Esophagus (tissue), 2 donors: Measurements from ENCODE around the gene REV1. TPM values are rescaled to one million over a fixed set of nuclear protein-coding genes. Genes with fewer than 3 reads are reported as not detected.

Experiments used
- H3K27ac ChIP-seq, 2 donors: one replicate each; pipeline ENCODE4 v1.5.1; 2013; ENCODE audit warnings: low read depth in 2 of 2, mild to moderate bottlenecking in 2 of 2, inconsistent platforms in 1 of 2, low read length in 1 of 2, moderate library complexity in 1 of 2
- H3K27me3 ChIP-seq, 2 donors: one replicate each; pipeline ENCODE4 v1.6.1; 2013; ENCODE audit warnings: low read length in 2 of 2, control low read depth in 1 of 2, mild to moderate bottlenecking in 1 of 2; ENCODE audit not compliant: insufficient read depth in 2 of 2, control insufficient read depth in 1 of 2
- H3K36me3 ChIP-seq, 2 donors: one replicate each; pipeline ENCODE4 v1.6.1; 2013; ENCODE audit warnings: low read length in 1 of 2; ENCODE audit not compliant: control insufficient read depth in 2 of 2, insufficient read depth in 2 of 2
- H3K4me1 ChIP-seq, 2 donors: one replicate each; pipeline ENCODE4 v1.6.1; 2013; ENCODE audit warnings: low read length in 1 of 2; ENCODE audit not compliant: control insufficient read depth in 2 of 2, insufficient read depth in 2 of 2
- H3K4me3 ChIP-seq, 2 donors: one replicate each; pipeline ENCODE4 v1.5.1; 2013; ENCODE audit warnings: low read length in 2 of 2, mild to moderate bottlenecking in 2 of 2, low read depth in 1 of 2, moderate library complexity in 1 of 2
- H3K9me3 ChIP-seq, 2 donors: one replicate each; pipeline ENCODE4 v1.6.1; 2013; ENCODE audit warnings: mild to moderate bottlenecking in 2 of 2, low read depth in 1 of 2, low read length in 1 of 2, moderate library complexity in 1 of 2; ENCODE audit not compliant: control insufficient read depth in 2 of 2, insufficient read depth in 1 of 2
- WGBS, 2 donors: extraction: QIAGEN DNeasy Blood & Tissue Kit; methylation state at CpG; one replicate each; pipeline ENCODE4 v1.1.7; 2013; 5-methylcytosine and 5-hydroxymethylcytosine counted together
- polyA plus RNA-seq, 2 donors: library from polyadenylated mRNA; stranded (reverse); fragments of 200-250 nt; gene quantifications; one replicate each; pipeline ENCODE4 v1.2.3, GENCODE V29; 2013
- donor health status: healthy with polysubstance abuse.
- donor health status: Bipolar disorder and iron deficiency.

REV1 gene
- polyA plus RNA-seq, 2 donors: 16.2 to 20.3 TPM

GRCh38 chr2:99401841-99402240 is 88.0 kb downstream of the REV1 start:
- H3K27me3 ChIP-seq: no peaks in the 10 kb centered on the region
- H3K4me3 ChIP-seq: no peak overlapping the region
- 69 to 78% methylated on average over 4 of the region's 4 CpGs for WGBS, 2 donors
- H3K27ac ChIP-seq: no peak overlapping the region
- H3K36me3 ChIP-seq: peaks cover 17 to 29% of the 10 kb centered on the region in 2 donors
- H3K9me3 ChIP-seq: no peaks in the 10 kb centered on the region
- peaks cover 0 to 3% of the 10 kb centered on the region in 2 donors for H3K4me1 ChIP-seq

GRCh38 chr2:99399795-99400194 is 90.0 kb downstream of the REV1 start:
- Histone ChIP-seq H3K27me3 (no peaks in the 10 kb centered on the region), H3K4me1 (peaks cover 0 to 3% of the 10 kb centered on the region in 2 donors), H3K27ac (no peak overlapping the region), H3K36me3 (peaks cover 11 to 22% of the 10 kb centered on the region in 2 donors), H3K4me3 (no peak overlapping the region), H3K9me3 (no peaks in the 10 kb centered on the region)
- WGBS, 2 donors: 81 to 87% methylated on average over 2 of the region's 2 CpGs

GRCh38 chr2:99399063-99399462 is 90.8 kb downstream of the REV1 start:
- Histone ChIP-seq H3K9me3 (no peaks in the 10 kb centered on the region), H3K4me3 (no peak overlapping the region), H3K36me3 (peaks cover 9 to 20% of the 10 kb centered on the region in 2 donors), H3K27me3 (no peaks in the 10 kb centered on the region), H3K4me1 (peaks cover 0 to 2% of the 10 kb centered on the region in 2 donors), H3K27ac (no peak overlapping the region)
- WGBS, 2 donors: 58 to 63% methylated on average over 5 of the region's 5 CpGs

GRCh38 chr2:99398303-99398702 is 91.5 kb downstream of the REV1 start:
- H3K4me1 ChIP-seq: no peaks in the 10 kb centered on the region
- no peaks in the 10 kb centered on the region for H3K27me3 ChIP-seq
- peaks cover 8 to 16% of the 10 kb centered on the region in 2 donors for H3K36me3 ChIP-seq
- no peak overlapping the region for H3K27ac ChIP-seq
- 93% methylated on average over 5 of the region's 5 CpGs for WGBS, 2 donors
- H3K9me3 ChIP-seq: no peaks in the 10 kb centered on the region
- H3K4me3 ChIP-seq: no peak overlapping the region

- no peak overlapping the region for H3K4me3 ChIP-seq
- H3K36me3 ChIP-seq: peaks cover 6 to 16% of the 10 kb centered on the region in 2 donors
- no peaks in the 10 kb centered on the region for H3K4me1 ChIP-seq
- no peak overlapping the region for H3K27ac ChIP-seq
- H3K27me3 ChIP-seq: no peaks in the 10 kb centered on the region
- WGBS, 2 donors: 78 to 92% methylated on average over 3 of the region's 3 CpGs
- H3K9me3 ChIP-seq: no peaks in the 10 kb centered on the region
Measured at GRCh38 chr2:99397266-99397920, 92.4 kb downstream of the REV1 start.

GRCh38 chr2:99395589-99396130 is 94.2 kb downstream of the REV1 start:
- H3K36me3 ChIP-seq: peaks cover 6 to 17% of the 10 kb centered on the region in 2 donors

GRCh38 chr2:99389946-99390345 is 99.9 kb downstream of the REV1 start:
- H3K36me3 ChIP-seq: peaks cover 4 to 10% of the 10 kb centered on the region in 2 donors
- 93 to 95% methylated on average over 3 of the region's 3 CpGs for WGBS, 2 donors
- H3K9me3 ChIP-seq: no peaks in the 10 kb centered on the region
- H3K4me3 ChIP-seq: no peak overlapping the region
- no peaks in the 10 kb centered on the region for H3K4me1 ChIP-seq
- H3K27me3 ChIP-seq: no peaks in the 10 kb centered on the region
- no peak overlapping the region for H3K27ac ChIP-seq

More at GRCh38 chr2:99395589-99396130, 94.2 kb downstream of the REV1 start:
- no peaks in the 10 kb centered on the region for H3K4me1 ChIP-seq
- WGBS, 2 donors: 80 to 82% methylated on average over 3 of the region's 3 CpGs
- H3K27me3 ChIP-seq: no peaks in the 10 kb centered on the region
- H3K27ac ChIP-seq: no peak overlapping the region
- H3K9me3 ChIP-seq: no peaks in the 10 kb centered on the region
- no peak overlapping the region for H3K4me3 ChIP-seq

GRCh38 chr2:99389371-99389770 is 100.4 kb downstream of the REV1 start:
- Histone ChIP-seq H3K9me3 (no peaks in the 10 kb centered on the region), H3K4me3 (no peak overlapping the region), H3K27ac (no peak overlapping the region), H3K36me3 (peaks cover 4 to 10% of the 10 kb centered on the region in 2 donors), H3K4me1 (no peaks in the 10 kb centered on the region), H3K27me3 (no peaks in the 10 kb centered on the region)
- 54 to 74% methylated on average over 2 of the region's 2 CpGs for WGBS, 2 donors

- WGBS, 2 donors: 74 to 81% methylated on average over 2 of the region's 2 CpGs
- Histone ChIP-seq H3K4me1 (no peaks in the 10 kb centered on the region), H3K36me3 (peaks cover 4 to 10% of the 10 kb centered on the region in 2 donors), H3K27ac (no peak overlapping the region), H3K4me3 (no peak overlapping the region), H3K27me3 (no peaks in the 10 kb centered on the region), H3K9me3 (no peaks in the 10 kb centered on the region)
Measured at GRCh38 chr2:99388892-99389291, 100.9 kb downstream of the REV1 start.

GRCh38 chr2:99386011-99386410 is 103.8 kb downstream of the REV1 start:
- H3K27ac ChIP-seq: no peak overlapping the region
- no peaks in the 10 kb centered on the region for H3K4me1 ChIP-seq
- H3K4me3 ChIP-seq: no peak overlapping the region
- H3K9me3 ChIP-seq: no peaks in the 10 kb centered on the region
- H3K36me3 ChIP-seq: peaks cover 4 to 8% of the 10 kb centered on the region in 2 donors
- H3K27me3 ChIP-seq: no peaks in the 10 kb centered on the region
- WGBS, 2 donors: 97% methylated on average over 2 of the region's 2 CpGs
